ENCODE measurements around the gene PAXX. TPM values are rescaled to one million over a fixed set of nuclear protein-coding genes. Genes with fewer than 3 reads are reported as not detected.

Gene PAXX
- total RNA-seq, 1 experiment from 2014 or later, result 89.0 TPM

DNA sequence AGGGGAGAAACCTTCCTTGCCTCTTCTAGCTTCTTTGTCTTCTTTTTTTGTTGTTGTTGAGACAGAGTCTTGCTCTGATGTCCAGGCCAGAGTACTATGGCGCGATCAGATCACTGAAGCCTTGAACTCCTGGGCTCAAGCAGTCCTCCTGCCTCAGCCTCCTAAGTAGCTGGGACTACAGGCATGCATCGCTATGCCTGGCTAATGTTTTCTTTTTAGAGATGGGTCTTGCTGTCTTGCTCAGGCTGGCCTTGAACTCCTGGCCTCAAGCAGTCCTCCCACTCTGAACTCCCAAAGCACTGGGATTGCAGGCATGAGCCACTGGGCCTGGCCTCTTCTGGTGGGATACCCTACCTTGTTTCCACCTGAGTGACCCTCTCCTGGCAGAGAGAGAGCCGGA is 3.4 kb upstream of the PAXX start:
- Histone ChIP-seq H3K79me2 (ENCODE audit: insufficient read depth, low read length) (peaks cover 15% of the 10 kb centered on the region), H3K4me2 (ENCODE audit: low read length) (no peak overlapping the region), H2AFZ (ENCODE audit: low read depth, low read length, poor library complexity, severe bottlenecking) (no peak overlapping the region), H3K9me2 (ENCODE audit: insufficient read depth) (no peaks in the 10 kb centered on the region), H3K9me3 (ENCODE audit: control insufficient read depth in 1 of 2, insufficient read depth in 1 of 2, low read depth in 1 of 2, low read length in 2 of 2) (no peaks in the 10 kb centered on the region; a peak in 1 of 4 replicates), H3K27me3 (ENCODE audit: insufficient read depth, low read length) (no peaks in the 10 kb centered on the region), H3K9ac (ENCODE audit: low read length) (no peak overlapping the region), H3K27ac (ENCODE audit: low read depth, low read length) (no peak overlapping the region), H4K20me1 (ENCODE audit: insufficient read depth) (no peaks in the 10 kb centered on the region), H3K4me1 (ENCODE audit: control insufficient read depth in 1 of 2, insufficient read depth in 2 of 2, low read length in 2 of 2) (peaks cover 14 to 21% of the 10 kb centered on the region in 2 experiments; a peak in 3 of 4 replicates), H3K4me3 (replicated peaks in 1 of 2; ENCODE audit: low read depth in 1 of 2, low read length in 2 of 2) (no peak overlapping the region), H3K36me3 (ENCODE audit: control insufficient read depth in 1 of 2, insufficient read depth in 2 of 2, low read length in 2 of 2) (peaks cover 0 to 7% of the 10 kb centered on the region in 2 experiments; a peak in 2 of 4 replicates)
- ATAC-seq, result no peak
- ChIA-PET POLR2A (no interaction called here), RAD21 (ENCODE audit: low non-redundant PET in 1 of 2, low total read pairs in 2 of 2, uncharacterized antibody in 2 of 2, unreplicated experiment in 2 of 2) (no interaction called here), CTCF (interaction anchor here (1.0 kb wide), 1 partner anchor 41 kb away, joined by 3 read pairs; no protein-coding TSS in a partner anchor)
- DNase-seq (ENCODE audit: low read depth, low spot score), result no peak
- no peak for TF ChIP-seq POLR2A (IDR thresholded peaks at IDR 0.05; ENCODE audit: borderline replicate concordance, extremely low read depth, insufficient read depth, insufficient read length)
- no peak for TF ChIP-seq EZH2phosphoT487 (IDR thresholded peaks at IDR 0.05; ENCODE audit: borderline replicate concordance)
- TF ChIP-seq TCF7L2 (IDR thresholded peaks at IDR 0.05; ENCODE audit: borderline replicate concordance, extremely low read depth, insufficient read depth, insufficient read length), result no peak
- TF ChIP-seq ZFX (IDR thresholded peaks at IDR 0.05), result no peak
- TF ChIP-seq, protein P1, sequence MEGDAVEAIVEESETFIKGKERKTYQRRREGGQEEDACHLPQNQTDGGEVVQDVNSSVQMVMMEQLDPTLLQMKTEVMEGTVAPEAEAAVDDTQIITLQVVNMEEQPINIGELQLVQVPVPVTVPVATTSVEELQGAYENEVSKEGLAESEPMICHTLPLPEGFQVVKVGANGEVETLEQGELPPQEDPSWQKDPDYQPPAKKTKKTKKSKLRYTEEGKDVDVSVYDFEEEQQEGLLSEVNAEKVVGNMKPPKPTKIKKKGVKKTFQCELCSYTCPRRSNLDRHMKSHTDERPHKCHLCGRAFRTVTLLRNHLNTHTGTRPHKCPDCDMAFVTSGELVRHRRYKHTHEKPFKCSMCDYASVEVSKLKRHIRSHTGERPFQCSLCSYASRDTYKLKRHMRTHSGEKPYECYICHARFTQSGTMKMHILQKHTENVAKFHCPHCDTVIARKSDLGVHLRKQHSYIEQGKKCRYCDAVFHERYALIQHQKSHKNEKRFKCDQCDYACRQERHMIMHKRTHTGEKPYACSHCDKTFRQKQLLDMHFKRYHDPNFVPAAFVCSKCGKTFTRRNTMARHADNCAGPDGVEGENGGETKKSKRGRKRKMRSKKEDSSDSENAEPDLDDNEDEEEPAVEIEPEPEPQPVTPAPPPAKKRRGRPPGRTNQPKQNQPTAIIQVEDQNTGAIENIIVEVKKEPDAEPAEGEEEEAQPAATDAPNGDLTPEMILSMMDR (IDR thresholded peaks at IDR 0.05 in 2 of 3, conservative IDR thresholded peaks at IDR 0.05 in 1 of 3; ENCODE audit: borderline replicate concordance in 1 of 3, insufficient read depth in 1 of 3, low read depth in 2 of 3, low read length in 2 of 3), result no peak
- BruUV-seq (replicated peaks), result no TSS peak
- intact Hi-C loops (cut with micrococcal nuclease), result no loop called here

DNA sequence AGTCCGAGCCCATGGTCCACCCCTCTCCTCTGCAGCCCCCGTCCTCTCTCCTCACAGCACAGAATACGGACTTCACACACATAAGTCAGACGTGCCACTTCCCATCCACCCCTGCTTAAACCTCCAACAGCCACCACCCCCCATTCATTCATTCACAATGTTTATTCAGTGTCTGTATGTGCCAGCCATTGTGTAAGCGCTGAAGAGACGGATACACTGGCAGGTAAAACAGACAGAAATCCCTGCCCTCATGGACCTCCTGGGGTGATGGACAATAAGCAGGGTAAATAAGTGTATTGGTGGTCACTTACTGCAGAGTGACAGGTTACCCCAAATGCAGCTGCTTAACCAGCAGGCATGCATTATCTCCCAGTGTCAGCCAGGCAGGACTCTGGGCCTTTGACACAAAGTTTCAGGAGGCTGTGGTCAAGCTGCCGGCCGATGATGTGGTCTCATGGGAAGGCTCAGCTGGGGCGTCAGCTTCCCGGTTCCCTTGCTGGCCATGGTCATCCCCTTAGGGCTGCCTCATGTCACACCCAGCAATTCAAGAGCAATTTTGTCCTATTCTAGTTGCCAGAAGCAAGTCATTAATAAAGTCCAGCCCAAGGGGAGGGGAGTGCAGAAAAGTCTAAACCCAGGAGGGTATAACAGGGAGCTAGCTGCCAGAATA is 1.8 kb upstream of the PAXX start:
- RAD21 ChIA-PET (ENCODE audit: low non-redundant PET in 1 of 2, low total read pairs in 2 of 2, uncharacterized antibody in 2 of 2, unreplicated experiment in 2 of 2), result no interaction called here
- peaks cover 0 to 12% of the 10 kb centered on the region in 2 experiments; a peak in 2 of 4 replicates for H3K36me3 ChIP-seq (ENCODE audit: control insufficient read depth in 1 of 2, insufficient read depth in 2 of 2, low read length in 2 of 2)
- peak overlapping the region; percentile 80; the same call in 1 of the 2 replicates for H3K27ac ChIP-seq (ENCODE audit: low read depth, low read length)
- ATAC-seq (no peak), DNase-seq (ENCODE audit: low read depth, low spot score) (no peak)
- POLR2A ChIA-PET, result no interaction called here
- H4K20me1 ChIP-seq (ENCODE audit: insufficient read depth), result no peaks in the 10 kb centered on the region
- no peaks in the 10 kb centered on the region for H3K9me2 ChIP-seq (ENCODE audit: insufficient read depth)
- no peak overlapping the region for H2AFZ ChIP-seq (ENCODE audit: low read depth, low read length, poor library complexity, severe bottlenecking)
- peaks cover 20% of the 10 kb centered on the region for H3K79me2 ChIP-seq (ENCODE audit: insufficient read depth, low read length)
- H3K4me1 ChIP-seq (ENCODE audit: control insufficient read depth in 1 of 2, insufficient read depth in 2 of 2, low read length in 2 of 2), result peaks cover 17 to 30% of the 10 kb centered on the region in 2 experiments; a peak in 3 of 4 replicates
- no TSS peak for BruUV-seq (replicated peaks)
- CTCF ChIA-PET, result interaction anchor here (0.5 kb wide), 1 partner anchor 12 kb away, joined by 3 read pairs; no protein-coding TSS in a partner anchor
- H3K27me3 ChIP-seq (ENCODE audit: insufficient read depth, low read length), result no peaks in the 10 kb centered on the region
- intact Hi-C loops (cut with micrococcal nuclease), result no loop called here
- H3K4me2 ChIP-seq (ENCODE audit: low read length), result no peak overlapping the region
- H3K4me3 ChIP-seq (replicated peaks in 1 of 2; ENCODE audit: low read depth in 1 of 2, low read length in 2 of 2), result no peak overlapping the region
- no peaks in the 10 kb centered on the region; a peak in 1 of 4 replicates for H3K9me3 ChIP-seq (ENCODE audit: control insufficient read depth in 1 of 2, insufficient read depth in 1 of 2, low read depth in 1 of 2, low read length in 2 of 2)
- TF ChIP-seq ZFX (IDR thresholded peaks at IDR 0.05), result no peak
- TF ChIP-seq, protein P2, sequence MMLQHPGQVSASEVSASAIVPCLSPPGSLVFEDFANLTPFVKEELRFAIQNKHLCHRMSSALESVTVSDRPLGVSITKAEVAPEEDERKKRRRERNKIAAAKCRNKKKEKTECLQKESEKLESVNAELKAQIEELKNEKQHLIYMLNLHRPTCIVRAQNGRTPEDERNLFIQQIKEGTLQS (IDR thresholded peaks at IDR 0.05), result no peak
- no peak for TF ChIP-seq ZNF274 (IDR thresholded peaks at IDR 0.05; ENCODE audit: low read depth, low read length)
- TF ChIP-seq FOSL1 (IDR thresholded peaks at IDR 0.05; ENCODE audit: low read depth), result no peak
- no peak for TF ChIP-seq EGR1 (IDR thresholded peaks at IDR 0.05; ENCODE audit: low read depth)
- no peak overlapping the region for H3K9ac ChIP-seq (ENCODE audit: low read length)

All from HCT116 (cell line).